ENCODE measurements around the gene CFAP299. TPM values are rescaled to one million over a fixed set of nuclear protein-coding genes. Genes with fewer than 3 reads are reported as not detected.

CFAP299 gene
- total RNA-seq, 3 donors from 2014 or later: under 0.01 to 0.15 TPM; not detected in 1

- Histone ChIP-seq H3K36me3 (no peaks in the 10 kb centered on the region), H3K4me1 (no peaks in the 10 kb centered on the region), H3K9me3 (no peaks in the 10 kb centered on the region), H3K27ac (peak overlapping the region in 1 of 2 donors; percentile 3), H3K27me3 (no peaks in the 10 kb centered on the region), H3K4me3 (no peak overlapping the region)
- no peak for DNase-seq (ENCODE audit: low spot score in 2 of 2)
- TF ChIP-seq POLR2A (IDR thresholded peaks at IDR 0.05) (no peak), POLR2AphosphoS5 (IDR thresholded peaks at IDR 0.05) (no peak), CTCF (IDR thresholded peaks at IDR 0.05) (no peak)
- intact Hi-C loops (cut with DNase I; ENCODE audit: low total_unique reads): no loop called here
Observed at GRCh38 chr4:80475236-80475635, 139.7 kb downstream of the CFAP299 start.

GRCh38 chr4:80475798-80476197 is 140.3 kb downstream of the CFAP299 start:
- intact Hi-C loops (cut with DNase I; ENCODE audit: low total_unique reads): no loop called here
- Histone ChIP-seq H3K36me3 (no peaks in the 10 kb centered on the region), H3K27ac (no peak overlapping the region), H3K4me3 (no peak overlapping the region), H3K27me3 (no peaks in the 10 kb centered on the region), H3K4me1 (no peaks in the 10 kb centered on the region), H3K9me3 (no peaks in the 10 kb centered on the region)
- TF ChIP-seq POLR2A (IDR thresholded peaks at IDR 0.05) (no peak), CTCF (IDR thresholded peaks at IDR 0.05) (no peak), POLR2AphosphoS5 (IDR thresholded peaks at IDR 0.05) (no peak)
- no peak for DNase-seq (ENCODE audit: low spot score in 2 of 2)

- TF ChIP-seq POLR2AphosphoS5 (IDR thresholded peaks at IDR 0.05) (no peak), CTCF (IDR thresholded peaks at IDR 0.05) (no peak), POLR2A (IDR thresholded peaks at IDR 0.05) (no peak)
- intact Hi-C loops (cut with DNase I; ENCODE audit: low total_unique reads): no loop called here
- H3K36me3 ChIP-seq: no peaks in the 10 kb centered on the region
Observed at GRCh38 chr4:80484712-80485111, 149.2 kb downstream of the CFAP299 start.

GRCh38 chr4:80486603-80487002 is 151.1 kb downstream of the CFAP299 start:
- H3K4me1 ChIP-seq: no peaks in the 10 kb centered on the region
- no peaks in the 10 kb centered on the region for H3K27me3 ChIP-seq
- no peak overlapping the region for H3K27ac ChIP-seq
- H3K4me3 ChIP-seq: no peak overlapping the region
- TF ChIP-seq POLR2AphosphoS5 (IDR thresholded peaks at IDR 0.05) (no peak), CTCF (IDR thresholded peaks at IDR 0.05) (no peak), POLR2A (IDR thresholded peaks at IDR 0.05) (no peak)
- DNase-seq (ENCODE audit: low spot score in 2 of 2): no peak
- H3K36me3 ChIP-seq: no peaks in the 10 kb centered on the region
- H3K9me3 ChIP-seq: no peaks in the 10 kb centered on the region
- intact Hi-C loops (cut with DNase I; ENCODE audit: low total_unique reads): no loop called here

More at GRCh38 chr4:80484712-80485111, 149.2 kb downstream of the CFAP299 start:
- H3K4me3 ChIP-seq: no peak overlapping the region
- no peak for DNase-seq (ENCODE audit: low spot score in 2 of 2)
- H3K9me3 ChIP-seq: no peaks in the 10 kb centered on the region
- H3K4me1 ChIP-seq: no peaks in the 10 kb centered on the region
- H3K27me3 ChIP-seq: no peaks in the 10 kb centered on the region
- no peak overlapping the region for H3K27ac ChIP-seq

- H3K4me1 ChIP-seq: no peaks in the 10 kb centered on the region
- TF ChIP-seq POLR2AphosphoS5 (IDR thresholded peaks at IDR 0.05) (no peak), CTCF (IDR thresholded peaks at IDR 0.05) (no peak), POLR2A (IDR thresholded peaks at IDR 0.05) (no peak)
- H3K27me3 ChIP-seq: no peaks in the 10 kb centered on the region
- no peak overlapping the region for H3K4me3 ChIP-seq
- no peak for DNase-seq (ENCODE audit: low spot score in 2 of 2)
- no peak overlapping the region for H3K27ac ChIP-seq
- no peaks in the 10 kb centered on the region for H3K36me3 ChIP-seq
- no peaks in the 10 kb centered on the region for H3K9me3 ChIP-seq
- intact Hi-C loops (cut with DNase I; ENCODE audit: low total_unique reads): no loop called here
Observed at GRCh38 chr4:80489798-80490197, 154.3 kb downstream of the CFAP299 start.
